Activated CD4-positive, alpha-beta T cell treated with anti-CD3 and anti-CD28 coated beads, Interleukin-2, amount 50 U/mL, for 4 hours (primary cell): ENCODE data around the gene CADM2.
"Not testable (repeated sequence)": the region's sequence is repeated elsewhere in the genome, so short reads cannot be mapped to it uniquely, and the experiment has no call there.

Experiments
- DNase-seq, 2 experiments: peaks; one replicate each; pipeline ENCODE4 v3.0.0-alpha.2; 2020

Gene CADM2

DNA sequence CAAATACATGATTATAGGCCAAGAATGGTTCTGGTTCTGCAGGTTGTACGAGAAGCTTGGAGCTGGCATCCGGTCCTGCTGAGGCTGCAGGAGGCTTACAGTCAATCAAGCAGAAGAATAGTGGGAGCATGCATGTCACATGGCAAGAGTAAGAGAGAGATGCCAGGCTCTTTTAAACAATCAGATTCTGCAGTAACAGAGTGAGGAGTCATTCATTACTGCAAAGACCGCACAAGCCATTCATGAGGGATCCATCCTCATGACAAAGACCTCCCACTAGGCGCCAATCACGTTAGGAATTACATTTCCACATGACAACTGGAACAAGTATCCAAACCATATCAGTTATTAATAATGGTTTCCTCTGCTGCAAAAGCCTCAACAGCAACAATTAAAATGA lies 536.8 kb downstream of the CADM2 start:
- no peak for DNase-seq

DNA sequence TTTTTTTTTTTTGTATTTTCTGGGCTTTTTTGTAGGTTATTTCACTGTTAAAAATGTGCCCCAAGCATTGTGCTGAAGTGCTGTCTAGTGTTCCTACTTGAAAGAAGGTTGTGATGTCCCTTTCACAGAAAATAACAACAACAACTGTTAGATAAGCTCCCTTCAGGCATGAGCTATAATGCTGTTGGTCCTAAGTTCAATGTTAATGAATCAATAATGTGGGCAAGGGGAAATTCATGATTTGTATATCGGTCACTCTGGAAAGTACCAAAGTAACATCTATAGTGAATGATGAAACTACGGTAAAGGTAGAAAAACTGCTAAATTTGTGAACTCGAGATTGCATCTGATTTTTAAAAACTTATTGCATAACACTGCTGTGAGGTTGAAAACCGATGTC lies 539.4 kb downstream of the CADM2 start:
- no peak for DNase-seq

GRCh38 chr3:85502148-85502875 lies 543.5 kb downstream of the CADM2 start:
- DNase-seq: no peak

DNA sequence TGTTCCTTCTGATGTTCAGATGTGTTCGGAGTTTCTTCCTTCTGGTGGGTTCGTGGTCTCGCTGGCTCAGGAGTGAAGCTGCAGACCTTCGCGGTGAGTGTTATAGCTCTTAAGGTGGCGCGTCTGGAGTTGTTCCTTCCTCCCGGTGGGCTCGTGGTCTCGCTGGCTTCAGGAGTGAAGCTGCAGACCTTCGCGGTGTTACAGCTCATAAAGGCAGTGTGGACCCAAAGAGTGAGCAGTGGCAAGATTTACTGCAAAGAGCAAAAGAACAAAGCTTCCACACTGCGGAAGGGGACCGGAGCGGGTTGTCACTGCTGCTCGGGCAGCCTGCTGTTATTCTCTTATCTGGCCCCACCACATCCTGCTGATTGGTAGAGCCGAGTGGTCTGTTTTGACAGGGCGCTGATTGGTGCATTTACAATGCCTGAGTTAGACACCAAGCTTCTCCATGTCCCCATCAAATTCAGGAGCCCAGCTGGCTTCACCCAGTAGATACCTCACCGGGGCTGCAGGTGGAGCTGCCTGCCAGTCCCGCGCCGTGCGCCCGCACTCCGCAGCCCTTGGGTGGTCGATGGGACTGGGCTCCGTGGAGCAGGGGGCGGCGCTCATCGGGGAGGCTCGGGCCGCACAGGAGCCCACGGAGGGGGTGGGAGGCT lies 545.5 kb downstream of the CADM2 start:
- DNase-seq: not testable (repeated sequence)

DNA sequence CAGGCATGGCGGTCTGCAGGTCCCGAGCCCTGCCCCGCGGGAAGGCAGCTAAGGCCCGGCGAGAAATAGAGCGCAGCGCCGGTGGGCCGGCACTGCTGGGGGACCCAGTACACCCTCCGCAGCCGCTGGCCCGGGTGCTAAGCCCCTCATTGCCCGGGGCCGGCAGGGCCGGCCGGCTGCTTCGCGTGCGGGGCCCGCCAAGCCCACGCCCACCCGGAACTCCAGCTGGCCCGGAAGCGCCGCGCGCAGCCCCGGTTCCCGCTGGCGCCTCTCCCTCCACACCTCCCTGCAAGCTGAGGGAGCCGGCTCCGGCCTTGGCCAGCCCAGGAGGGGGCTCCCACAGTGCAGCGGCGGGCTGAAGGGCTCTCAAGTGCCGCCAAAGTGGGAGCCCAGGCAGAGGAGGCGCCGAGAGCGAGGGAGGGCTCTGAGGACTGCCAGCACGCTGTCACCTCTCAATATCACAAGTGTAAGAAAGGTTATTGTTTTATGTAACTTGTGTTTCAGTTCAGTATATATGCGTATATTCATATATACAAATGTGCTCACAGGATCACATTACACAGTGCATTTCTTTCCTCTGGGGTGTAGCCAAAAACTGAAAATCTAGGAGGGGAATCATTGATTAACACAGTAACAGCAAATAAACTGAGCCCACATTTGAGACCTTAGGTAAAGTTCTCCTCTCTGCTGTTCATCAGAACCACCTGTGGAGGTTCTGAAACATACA lies 546.2 kb downstream of the CADM2 start:
- DNase-seq: not testable (repeated sequence)

- not testable (repeated sequence) for DNase-seq
Observed at GRCh38 chr3:85507052-85507451, 548.3 kb downstream of the CADM2 start.

GRCh38 chr3:85508659-85509058 lies 549.9 kb downstream of the CADM2 start:
- no peak for DNase-seq

DNA sequence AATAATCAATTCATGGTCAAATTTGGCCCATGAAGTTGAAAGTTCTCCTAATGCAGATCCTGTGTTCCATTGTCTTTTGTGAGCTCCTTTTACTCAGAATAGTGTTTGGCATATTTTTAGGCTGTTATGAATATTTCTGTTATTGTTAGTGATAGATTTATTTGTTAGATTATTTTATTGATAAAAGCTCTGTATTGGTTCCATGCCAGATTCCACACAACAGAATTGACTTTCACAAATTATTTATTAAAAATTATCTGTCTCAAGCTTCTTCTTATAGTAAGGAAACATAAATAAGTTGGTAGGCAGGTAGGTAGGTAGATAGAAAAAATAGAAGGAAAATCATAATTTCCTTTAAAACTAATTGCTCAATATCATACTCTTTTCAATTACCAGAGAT lies 557.4 kb downstream of the CADM2 start:
- no peak for DNase-seq

DNA sequence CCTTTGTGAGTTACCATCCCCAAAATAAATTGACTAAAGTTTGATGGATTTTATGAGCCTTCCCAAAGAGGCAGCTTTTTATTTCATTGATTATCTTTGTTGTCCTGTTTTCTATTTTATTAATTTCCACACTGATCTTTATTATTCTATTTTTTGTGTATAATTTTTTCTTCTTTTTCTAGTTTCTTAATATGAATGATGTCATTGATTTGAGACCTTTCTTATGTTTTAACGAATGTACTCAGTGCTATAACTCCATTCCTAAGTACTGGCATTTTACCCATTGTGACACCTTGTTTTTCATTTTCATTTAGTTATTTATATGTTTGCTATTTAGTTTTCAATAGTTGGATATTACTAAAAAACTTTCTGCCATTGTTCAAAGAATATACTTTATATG lies 565.3 kb downstream of the CADM2 start:
- DNase-seq: no peak

GRCh38 chr3:85525264-85525663 lies 566.5 kb downstream of the CADM2 start:
- DNase-seq: no peak

GRCh38 chr3:85533586-85533985 lies 574.8 kb downstream of the CADM2 start:
- no peak for DNase-seq

DNA sequence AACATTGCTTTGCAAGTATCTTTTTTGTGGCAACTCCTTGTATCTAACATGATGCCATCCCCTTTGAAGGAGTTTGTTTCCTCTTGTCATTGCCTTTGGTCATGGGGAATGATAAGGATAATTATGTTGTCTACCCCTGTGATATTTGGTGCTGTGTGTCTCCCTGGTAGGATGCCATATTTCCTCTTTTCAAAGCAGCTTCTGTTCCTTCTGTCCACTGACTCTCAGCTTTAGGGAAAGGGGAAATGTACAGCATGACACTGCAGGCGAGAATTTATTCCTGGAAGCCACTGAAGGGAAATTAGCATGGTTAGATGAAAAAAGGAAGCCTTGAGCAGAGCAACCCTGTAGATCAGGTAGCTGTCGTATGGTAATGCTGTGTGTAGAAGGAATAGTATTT lies 576.7 kb downstream of the CADM2 start:
- DNase-seq: no peak

- no peak for DNase-seq
Observed at GRCh38 chr3:85539232-85539631, 580.4 kb downstream of the CADM2 start.

- no peak for DNase-seq
Observed at GRCh38 chr3:85554153-85554552, 595.4 kb downstream of the CADM2 start.

- no peak for DNase-seq
Observed at GRCh38 chr3:85560088-85560785, 601.4 kb downstream of the CADM2 start.

DNA sequence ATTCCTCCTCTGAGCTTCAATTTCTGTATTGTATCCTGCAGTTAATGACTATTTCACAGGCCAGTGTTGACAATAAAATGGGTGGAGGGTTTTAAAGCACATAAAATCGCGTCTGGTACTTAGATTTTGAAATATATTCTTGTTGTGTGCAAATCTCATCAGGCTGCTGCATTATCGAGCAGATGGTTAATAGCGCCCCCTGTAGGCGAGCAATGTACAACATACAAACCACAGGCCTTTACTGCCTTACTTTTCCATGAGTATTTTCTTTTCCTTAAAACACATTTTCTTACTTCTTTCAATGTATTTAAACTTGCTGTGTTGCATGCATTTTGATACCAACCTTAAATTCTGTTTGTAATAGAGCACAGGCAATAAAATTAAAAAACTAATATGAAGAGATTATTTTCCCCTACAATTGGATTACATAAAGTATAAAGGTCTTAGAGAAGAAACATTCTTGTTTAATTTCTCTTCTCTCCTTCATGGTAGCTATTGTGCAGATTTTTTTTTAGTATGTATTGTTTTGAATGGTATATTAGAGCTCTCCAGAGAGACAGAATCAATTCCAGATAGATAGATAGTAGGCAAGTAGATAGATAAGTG lies 608.4 kb downstream of the CADM2 start:
- no peak for DNase-seq

GRCh38 chr3:85570819-85571218 lies 612.0 kb downstream of the CADM2 start:
- no peak for DNase-seq

- DNase-seq: no peak
Observed at GRCh38 chr3:85571835-85572234, 613.0 kb downstream of the CADM2 start.

GRCh38 chr3:85572426-85572825 lies 613.6 kb downstream of the CADM2 start:
- no peak for DNase-seq

DNA sequence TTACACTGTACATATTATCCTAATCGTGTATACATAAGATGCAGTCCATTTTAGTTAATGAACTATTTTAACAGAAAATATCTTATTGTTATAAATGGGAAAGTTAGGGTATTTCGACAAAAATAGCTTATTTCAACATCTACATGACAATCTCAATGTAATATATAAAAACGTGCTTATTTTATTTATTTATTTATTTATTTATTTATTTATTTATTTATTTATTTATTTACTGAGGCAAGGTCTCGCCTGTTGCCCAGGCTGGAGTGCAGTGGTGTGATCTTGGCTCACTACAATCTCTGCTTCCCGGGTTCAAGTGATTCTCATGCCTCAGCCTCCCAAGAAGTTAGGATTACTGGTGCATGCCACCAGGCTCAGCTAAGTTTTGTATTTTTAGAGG lies 614.2 kb downstream of the CADM2 start:
- DNase-seq: no peak

DNA sequence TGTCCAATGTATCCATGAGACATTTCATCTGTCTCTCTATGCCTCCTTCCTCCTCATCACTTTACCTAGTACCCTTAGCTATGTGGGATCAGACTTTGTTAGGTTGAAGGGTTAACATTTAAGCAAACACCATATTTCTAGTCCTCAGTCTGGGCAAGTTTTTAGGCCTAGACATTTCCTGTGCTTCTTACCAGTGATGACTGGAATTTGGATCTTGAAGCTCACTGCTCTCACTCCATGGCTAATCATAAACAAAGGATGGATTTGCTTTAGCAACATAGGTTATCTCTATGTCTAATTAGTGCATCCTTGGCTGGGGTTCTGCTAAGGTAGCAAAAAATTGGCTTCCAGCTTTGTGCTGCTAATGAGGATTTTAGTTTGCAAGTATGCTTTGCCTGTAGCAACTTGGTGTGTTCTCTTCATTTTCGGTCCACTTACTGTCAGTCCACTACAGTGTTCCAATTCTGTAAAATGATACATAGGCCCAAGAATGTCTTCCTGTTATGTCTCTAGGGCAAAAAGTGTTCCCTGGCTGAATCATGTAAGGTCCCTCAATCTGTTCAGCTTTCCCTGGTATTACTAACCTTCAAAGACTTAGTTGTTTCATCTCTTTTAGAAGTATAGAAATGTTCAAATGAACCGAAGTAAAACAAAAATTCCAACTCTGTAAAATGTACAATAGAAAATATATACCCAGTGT lies 615.4 kb downstream of the CADM2 start:
- DNase-seq: no peak

GRCh38 chr3:85576091-85576690 lies 617.4 kb downstream of the CADM2 start:
- peak; percentile 0 to 11 for DNase-seq
